Endometrial microvascular endothelial cells (primary cell): ENCODE measurements around the gene CLEC9A. TPM values are rescaled to one million over a fixed set of nuclear protein-coding genes. Genes with fewer than 3 reads are reported as not detected.

Source experiments
- in situ Hi-C: cut with HindIII; loops from 2 replicates; pipeline ENCODE4 v1.10.0; 2017; ENCODE audit warnings: low sequenced_read_pairs, low pct_unique_long_range_greater_than_20kb; ENCODE audit errors: inconsistent ontology term
- total RNA-seq: library from RNA; depleted of rRNA; stranded (reverse); fragments of >200 nt; gene quantifications from one replicate; pipeline ENCODE4 v1.2.3, GENCODE V29; 2015; ENCODE audit errors: inconsistent ontology term

The CLEC9A gene
- total RNA-seq, 1 donor from 2014 or later: not detected

DNA sequence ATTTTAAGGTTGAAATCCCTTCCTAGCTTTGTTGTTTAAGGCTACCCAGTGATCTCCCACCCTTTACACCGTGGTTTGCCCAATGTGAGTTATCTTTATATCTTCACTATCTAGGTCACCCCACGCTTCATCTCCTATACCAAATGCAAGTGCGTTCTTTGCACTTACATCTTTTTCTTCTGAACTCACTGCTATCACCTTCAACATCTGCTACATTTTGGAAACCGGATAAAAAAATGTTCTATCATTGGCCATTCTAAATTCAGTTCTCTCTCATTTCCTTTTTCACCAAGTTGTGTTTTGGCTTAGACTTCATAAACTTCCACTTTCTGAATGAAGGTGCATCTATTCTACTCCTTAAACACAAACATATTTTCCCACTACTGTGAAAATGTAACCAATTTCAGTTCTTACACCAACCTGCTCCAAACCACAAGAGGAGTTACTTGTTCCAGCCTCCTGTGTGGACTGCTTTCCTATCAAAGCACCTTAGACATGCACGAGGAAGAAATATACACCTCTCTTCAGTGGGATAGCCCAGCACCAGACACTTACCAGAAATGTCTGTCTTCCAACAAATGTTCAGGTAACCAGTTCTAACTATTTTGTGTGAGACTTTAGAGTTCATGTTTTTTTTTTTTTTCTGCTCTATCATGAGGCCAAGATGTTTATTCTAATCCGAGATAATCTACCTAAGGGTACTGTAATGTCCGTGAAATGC lies 21.9 kb downstream of the CLEC9A start:
- in situ Hi-C loops: no loop called here

DNA sequence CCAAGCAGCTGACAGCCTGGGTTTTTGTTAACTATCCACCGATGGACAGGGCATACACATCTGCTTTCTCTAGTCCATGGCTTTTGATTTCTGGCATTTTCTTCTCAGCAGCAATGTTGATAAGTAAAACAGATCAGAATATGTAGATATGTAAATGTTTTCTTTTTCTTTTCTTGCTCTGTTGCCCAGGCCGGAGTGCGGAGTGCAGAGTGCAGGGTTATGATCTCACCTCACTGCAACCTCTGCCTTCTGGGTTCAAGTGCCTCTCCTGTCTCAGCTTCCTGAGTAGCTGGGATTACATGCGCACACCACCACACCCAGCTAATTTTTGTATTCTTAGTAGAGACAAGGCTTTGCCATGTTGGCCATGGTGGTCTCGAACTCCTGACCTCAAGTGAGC lies 27.9 kb downstream of the CLEC9A start:
- in situ Hi-C loops: no loop called here

DNA sequence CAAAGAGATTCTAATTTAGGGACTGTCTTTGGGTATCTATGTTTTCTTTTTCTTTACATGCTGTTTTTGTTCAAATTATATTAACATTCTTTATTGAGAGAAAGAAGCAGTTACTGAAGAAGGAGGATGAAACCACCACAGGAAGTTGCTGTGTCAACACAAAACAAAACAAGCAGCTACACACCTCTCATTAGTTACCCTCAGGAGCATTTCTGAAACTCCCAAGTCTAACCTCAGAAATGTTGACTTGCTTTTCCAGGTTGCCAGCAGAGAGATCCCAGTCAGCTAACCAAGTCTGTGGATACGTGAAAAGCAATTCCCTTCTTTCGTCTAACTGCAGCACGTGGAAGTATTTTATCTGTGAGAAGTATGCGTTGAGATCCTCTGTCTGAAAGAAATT lies 34.8 kb downstream of the CLEC9A start:
- in situ Hi-C loops: no loop called here

DNA sequence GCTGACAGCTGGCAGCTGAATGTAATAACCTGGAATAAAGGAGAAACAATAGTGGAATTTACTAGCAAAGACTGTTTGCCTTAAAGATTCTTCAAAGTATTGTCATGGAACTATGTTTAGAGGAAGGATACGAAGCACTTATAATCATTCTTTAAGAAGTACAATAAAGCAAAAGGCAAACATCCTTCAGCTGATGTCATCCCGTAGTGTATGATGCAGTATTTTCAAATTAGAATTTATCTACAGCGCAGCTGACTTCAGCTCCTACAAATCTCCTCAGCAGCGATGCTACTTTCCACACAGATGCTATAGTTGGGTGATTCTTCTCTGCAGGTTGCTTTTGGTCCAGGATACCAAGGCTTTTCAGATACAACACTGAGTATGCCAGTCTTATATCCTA lies 36.8 kb downstream of the CLEC9A start:
- in situ Hi-C loops: no loop called here

DNA sequence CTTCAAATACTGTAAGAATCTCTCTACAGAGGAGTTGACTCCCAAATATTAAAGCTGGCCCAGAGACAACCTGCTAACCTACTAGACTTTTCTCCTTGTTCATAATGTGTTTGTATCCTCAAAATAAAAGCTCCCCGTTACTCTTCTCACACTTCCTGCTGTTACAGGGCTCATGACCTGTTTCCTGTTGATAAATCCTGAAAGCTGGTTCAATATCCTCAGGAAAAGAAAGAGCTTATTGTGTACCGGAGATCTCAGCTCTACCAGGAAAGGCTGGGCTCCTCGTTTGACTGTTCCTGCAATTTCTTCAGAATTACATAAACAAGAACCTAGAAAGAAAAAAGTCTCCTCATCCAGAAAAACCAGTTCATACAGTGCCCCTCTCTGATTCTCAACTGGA lies 37.5 kb downstream of the CLEC9A start:
- in situ Hi-C loops: no loop called here

DNA sequence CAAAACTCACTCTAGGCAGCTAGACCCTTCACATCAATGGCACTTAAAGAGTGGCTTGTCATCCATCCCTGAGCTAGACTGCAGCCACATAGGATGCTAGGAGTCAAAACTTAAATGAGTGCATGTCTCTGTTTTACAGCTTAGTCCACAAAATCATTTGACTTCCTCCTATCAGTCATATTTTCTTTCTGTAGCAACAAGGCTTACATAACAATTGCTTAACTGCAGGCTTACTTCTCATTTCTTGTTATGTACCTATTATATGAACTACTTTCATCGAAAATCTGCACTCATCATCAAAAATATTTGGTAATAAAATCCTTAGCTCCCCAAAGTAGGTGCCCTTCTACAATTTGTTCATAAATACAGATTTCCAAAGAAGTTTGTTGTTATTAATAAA lies 38.2 kb downstream of the CLEC9A start:
- in situ Hi-C loops: no loop called here

DNA sequence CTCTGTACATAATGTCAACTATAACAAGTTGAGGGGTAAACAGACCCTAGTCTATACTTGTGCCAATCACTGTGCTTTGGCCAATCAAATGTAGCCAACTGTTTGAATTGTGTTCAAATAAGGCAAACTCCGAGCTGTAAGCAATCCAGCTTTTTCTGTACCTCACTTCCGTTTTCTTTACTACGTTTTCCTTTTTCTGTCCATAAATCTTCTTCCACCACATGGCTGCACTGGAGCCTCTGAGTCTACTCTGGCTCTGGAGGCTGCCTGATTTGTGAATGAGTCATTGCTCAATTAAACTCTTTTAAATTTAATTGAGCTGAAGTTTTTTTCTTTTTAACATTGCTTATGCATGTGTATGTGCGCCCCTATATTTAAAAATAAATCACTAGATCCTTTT lies 38.6 kb downstream of the CLEC9A start:
- in situ Hi-C loops: no loop called here

DNA sequence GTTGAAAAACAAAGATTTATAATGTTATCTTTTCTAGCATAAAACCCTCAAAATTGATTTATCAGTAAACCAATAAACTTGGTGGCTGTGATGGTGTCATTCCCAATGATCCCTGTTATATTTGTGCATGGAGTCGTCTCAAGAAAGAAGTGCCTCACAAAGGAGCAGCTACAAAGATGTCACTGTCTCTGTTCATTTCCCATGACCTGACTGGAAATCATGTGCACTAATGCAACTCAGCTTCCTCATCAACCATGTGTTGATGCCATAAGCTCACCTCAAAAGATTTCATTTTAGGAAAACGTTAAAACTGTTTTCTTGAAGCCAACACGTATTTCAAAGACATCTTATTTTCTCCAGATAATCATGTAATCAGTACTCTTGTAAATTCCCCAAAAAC lies 39.5 kb downstream of the CLEC9A start:
- in situ Hi-C loops: no loop called here

DNA sequence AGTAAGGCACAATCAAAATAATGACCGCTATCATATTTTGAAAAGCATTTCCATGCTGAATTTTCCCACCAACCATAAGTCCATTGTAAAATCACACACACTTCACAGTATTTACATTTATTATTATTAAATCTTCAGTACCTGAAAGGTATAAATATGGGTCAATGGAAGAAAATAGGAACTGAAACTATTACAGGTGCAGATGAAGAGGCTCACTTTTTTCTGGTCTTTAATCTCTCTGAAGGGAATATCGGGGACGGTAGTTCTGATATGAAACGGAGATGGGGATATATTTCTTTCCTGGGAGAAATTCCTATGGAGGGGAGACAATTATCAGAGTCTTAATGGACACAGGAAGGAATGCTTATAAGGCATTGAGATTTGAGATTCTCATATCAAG lies 39.9 kb downstream of the CLEC9A start:
- in situ Hi-C loops: no loop called here

DNA sequence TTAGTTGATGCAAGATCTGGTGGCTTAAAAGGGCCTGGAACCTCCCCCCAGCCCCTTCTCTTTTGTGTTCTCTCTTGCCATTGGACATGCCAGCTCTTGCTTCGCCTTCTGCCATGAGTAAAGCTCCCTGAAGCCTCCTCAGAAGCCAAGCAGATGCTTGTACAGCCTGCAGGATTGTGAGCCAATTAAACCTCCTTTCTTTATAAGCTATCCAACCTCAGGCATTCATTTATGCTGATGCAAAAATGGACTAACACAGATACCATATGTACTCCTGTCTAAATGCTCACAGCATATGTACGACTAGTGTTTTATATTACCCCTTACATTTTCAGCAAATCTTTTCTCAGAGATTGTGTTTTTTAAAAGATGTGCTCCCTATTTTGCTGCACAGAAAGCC lies 41.6 kb downstream of the CLEC9A start:
- in situ Hi-C loops: no loop called here

DNA sequence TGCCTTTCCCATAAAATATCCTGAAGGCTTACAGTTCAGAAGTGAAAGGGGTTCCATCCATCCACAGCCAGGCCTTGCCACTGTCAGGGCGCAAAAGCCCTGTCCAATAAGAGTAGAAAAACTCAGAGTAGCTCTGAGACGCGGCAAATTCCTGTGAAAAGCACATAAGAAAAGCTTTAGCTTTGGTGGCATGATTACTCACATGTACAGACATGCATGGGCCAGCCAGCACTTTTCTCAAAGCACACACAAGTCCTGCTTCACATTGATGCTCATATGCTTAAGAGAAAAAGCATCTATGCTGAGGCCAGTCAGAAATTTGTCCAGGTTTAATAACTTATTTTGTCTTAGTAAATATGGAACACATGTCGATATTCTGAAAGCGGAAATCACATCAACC lies 42.8 kb downstream of the CLEC9A start:
- in situ Hi-C loops: no loop called here

DNA sequence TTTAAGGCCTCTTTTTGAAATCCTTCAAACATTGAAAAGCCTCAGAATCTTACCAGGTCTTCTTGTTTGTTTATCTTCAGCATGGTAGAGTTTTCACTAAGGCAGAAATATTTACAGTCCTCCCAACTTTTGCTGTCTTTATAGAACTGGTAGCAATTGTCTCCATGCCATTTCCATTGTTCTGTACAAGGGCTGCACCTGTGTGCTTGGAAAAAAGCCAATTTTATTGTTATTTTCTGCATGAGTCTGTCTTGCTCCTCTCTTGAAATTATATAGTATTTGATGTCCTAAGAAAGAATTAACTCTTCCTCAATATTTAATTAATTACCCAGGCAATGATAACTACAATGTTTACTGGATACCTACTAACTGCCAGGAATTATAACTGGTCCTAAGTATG lies 45.0 kb downstream of the CLEC9A start:
- in situ Hi-C loops: no loop called here

DNA sequence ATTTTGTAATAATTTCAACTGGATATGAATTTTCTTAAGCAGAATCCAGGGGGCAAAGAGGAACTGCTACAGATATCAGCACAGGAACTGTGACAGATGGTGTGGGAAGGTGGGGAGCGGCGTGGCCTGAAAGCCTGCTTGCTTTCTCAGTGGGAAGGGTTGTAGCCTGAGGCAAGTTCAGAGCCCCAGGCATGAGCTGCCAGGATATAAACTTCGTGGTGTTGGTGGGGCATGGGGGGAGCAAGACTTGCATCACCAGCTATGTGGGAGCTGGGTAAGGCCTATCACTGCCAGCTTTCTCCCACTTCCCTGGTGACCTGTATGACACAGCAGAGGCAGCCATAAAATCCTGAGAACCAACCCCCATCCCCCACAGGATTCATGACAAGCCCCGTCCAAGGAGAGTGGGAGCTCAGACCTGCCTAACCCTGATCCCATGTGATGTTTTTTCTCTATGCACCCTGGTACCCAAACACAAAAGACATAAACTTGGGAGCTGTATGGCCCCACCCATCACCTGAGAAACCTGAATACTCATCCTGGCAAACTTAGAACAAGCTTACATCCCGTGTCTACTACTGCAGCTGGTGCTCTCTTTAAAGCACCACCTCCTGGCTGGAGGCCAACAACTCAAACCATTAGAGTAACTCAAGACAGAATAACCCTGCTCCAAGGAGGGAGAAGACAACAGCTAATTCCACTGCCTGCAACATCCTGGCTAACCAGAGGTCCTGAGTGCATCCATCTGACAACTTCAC lies 51.8 kb downstream of the CLEC9A start:
- in situ Hi-C loops: no loop called here

DNA sequence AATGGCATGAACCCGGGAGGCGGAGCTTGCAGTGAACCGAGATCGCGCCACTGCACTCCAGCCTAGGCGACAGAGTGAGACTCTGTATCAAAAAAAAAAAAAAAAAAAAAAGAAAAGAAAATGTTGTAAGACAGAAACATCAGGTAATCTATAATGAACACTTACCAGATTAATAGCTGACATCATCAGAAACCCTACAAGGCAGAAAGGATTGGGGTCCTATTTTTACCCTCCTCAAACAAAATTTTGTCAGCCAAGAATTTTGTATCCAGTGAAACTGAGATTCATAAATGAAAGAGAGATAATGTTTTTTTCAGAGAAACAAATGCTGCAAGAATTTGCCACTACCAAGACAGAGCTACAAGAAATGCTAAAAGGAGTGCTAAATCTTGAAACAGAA lies 54.3 kb downstream of the CLEC9A start:
- in situ Hi-C loops: no loop called here

DNA sequence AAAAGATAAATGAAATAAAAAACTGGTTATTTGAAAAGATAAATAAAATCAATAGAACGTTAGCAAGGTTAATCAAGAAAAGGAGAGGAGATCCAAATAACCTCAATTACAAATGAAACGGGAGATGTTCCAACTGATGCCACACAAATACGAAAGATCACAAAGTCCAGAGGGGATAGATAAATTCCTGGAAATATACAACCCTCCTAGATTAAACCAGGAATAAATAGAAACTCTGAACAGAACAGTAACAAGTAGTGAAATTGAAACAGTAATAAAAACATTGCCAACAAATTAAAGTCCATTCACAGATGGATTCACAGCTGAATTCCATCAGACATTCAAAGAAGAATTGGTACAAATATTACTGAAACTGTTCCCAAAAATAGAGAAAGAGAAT lies 55.9 kb downstream of the CLEC9A start:
- in situ Hi-C loops: no loop called here

DNA sequence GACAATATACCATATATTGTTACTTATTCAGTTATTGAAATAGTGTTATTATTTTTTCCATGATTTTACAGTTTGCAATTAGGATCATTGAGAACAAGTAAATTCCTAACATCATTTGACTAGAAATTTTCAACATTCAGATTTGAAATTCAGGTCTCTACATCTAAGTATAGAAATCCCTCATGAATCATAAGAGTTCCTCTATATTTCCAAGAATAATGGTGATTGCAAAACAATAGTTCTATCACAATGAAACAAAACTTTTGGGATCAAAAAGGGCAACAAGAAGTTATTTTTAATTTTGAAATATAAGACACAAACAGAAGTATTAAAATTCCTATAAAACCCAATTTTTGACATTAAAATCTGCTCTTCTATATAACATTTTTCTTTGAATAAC lies 57.5 kb downstream of the CLEC9A start:
- in situ Hi-C loops: no loop called here

DNA sequence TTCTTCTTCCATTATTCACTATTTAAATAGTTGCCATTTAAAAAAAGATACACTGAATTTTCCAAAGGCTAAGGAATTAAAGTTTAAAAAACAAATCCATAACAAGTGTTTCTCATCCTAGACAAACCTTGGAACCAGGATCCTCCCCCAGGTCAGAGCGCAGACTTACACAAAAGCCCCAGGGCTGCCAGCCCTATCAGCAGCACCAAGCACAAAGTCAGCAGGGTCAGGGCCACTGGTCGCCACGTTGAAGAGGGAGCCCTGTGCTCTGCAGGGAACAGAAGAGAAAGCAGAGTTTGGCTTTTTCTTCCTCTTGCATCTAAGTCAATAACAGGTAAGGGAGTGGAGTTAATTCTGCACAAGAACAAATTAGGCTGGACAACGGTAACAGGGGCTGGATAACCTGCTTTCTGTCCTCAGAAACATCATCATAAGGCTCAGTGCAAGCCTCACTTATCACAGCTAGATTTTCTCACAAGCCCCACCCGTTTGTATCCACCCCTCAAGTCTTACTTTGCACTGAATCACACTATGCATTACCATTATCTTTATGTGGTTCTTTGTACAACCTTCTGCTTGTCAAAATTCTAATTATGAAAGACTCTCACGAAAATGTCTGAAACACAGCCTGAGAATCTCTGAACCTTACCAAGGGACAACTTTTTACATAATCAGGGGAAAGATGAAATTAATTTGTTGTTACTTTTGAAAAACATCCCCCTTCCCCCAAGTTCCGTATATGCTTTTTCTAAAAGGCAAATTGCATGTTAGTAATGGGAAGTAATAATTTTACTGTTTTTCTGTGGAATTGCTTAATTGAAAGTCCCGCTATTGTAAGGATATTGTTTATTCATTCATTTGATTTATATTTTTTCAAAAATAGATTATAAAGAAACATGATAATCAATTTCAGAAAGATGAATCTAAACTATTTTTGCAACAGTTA lies 58.7 kb downstream of the CLEC9A start:
- in situ Hi-C loops: no loop called here

DNA sequence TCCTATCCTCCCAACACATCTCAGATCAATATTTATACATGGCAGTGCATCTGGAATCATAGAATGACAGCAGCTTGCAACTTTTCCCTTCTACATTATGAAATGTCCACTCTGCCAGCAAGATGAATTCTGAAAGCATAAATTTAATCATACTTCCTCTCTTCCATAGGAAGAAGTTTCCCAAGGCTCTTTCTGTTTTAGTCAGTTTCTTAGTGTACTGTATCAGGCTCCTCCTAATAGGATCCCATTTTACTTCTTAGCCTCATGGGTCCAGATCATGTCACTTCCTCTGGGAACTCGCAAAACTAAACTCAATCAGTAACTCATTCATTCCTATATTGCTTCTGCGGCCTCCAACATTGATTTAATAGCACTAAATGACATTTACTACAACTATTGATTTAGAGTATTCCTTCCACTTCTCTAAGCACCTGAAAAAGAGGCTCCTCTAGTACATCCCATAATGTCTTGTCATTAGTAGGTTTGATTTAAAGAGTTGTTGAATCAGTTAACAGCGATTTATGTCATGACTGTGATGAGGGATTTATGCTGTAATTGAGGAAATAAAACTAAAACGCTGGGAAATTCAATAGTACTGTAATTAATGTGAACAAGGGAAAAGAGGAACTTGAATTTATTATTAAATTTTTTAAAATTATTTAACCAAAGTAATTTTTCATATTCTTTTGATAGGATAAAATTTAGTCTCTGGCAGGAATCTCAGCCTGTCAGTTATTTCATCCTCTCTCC lies 64.3 kb downstream of the CLEC9A start:
- in situ Hi-C loops: no loop called here

DNA sequence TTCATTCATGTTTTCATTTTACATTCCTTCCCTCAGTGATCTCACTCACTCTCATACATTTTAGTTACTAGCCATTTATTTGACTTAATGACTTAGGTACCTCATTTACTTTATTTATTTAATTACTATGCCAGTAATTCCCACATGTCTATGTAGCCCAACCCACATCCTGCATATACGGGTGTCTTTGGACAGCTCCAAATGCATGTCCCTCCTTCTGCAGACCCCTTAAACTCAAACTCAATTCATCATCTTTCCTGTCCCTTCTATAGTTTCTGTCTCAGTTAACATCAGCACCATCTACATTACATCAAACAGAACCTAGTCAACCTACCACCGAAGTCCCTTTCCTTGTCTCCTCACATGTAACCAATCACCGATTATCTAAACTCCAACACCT lies 65.5 kb downstream of the CLEC9A start:
- in situ Hi-C loops: no loop called here
